ENCODE results near the gene OR1E2. TPM values are rescaled to one million over a fixed set of nuclear protein-coding genes. Genes with fewer than 3 reads are reported as not detected.
"Not testable (repeated sequence)": the region's sequence is repeated elsewhere in the genome, so short reads cannot be mapped to it uniquely, and the experiment has no call there.

Gene OR1E2
- total RNA-seq, 4 donors from 2014 or later, result not detected

DNA sequence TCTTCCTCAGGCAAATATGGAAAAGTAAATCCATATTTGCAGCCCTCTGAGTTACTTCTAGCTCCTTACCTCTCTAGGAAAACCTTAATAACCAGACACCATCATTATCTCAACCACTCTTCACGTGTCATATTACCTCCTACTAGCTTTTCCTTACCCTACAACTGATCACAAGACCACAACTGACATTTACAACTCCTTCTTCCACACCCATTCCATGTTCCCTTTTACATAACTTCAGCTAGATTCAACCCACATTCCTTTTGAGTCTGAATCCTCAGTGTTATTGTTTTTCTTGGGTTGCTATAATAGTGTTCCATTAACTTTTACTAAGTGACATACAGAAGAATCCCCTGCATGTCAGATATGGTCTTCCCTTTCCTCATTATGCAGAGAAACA is 4.7 kb upstream of the OR1E2 start:
- 64 to 71% methylated on average over 1 of the region's 1 CpG for WGBS, 2 donors (ENCODE audit: low coverage in 1 of 2)
- Histone ChIP-seq H3K9me3 (no peaks in the 10 kb centered on the region), H3K27me3 (peaks cover 8% of the 10 kb centered on the region), H3K36me3 (no peaks in the 10 kb centered on the region), H3K4me1 (no peaks in the 10 kb centered on the region), H3K4me3 (no peak overlapping the region), H3K27ac (no peak overlapping the region)
- no peak for DNase-seq
- in situ Hi-C loops (cut with MboI; ENCODE audit: low pct_ligation_motif_present in 1 of 4, low pct_unique_long_range_greater_than_20kb in 1 of 4, low sequenced_read_pairs in 3 of 4) (no loop called here), intact Hi-C loops (cut with DNase I; ENCODE audit: low total_unique reads) (no loop called here)
- TF ChIP-seq EP300 (IDR thresholded peaks at IDR 0.05; ENCODE audit: low read depth), result no peak
- no peak for TF ChIP-seq POLR2A (IDR thresholded peaks at IDR 0.05)
- no peak for TF ChIP-seq POLR2AphosphoS5 (IDR thresholded peaks at IDR 0.05)
- TF ChIP-seq, protein P1, sequence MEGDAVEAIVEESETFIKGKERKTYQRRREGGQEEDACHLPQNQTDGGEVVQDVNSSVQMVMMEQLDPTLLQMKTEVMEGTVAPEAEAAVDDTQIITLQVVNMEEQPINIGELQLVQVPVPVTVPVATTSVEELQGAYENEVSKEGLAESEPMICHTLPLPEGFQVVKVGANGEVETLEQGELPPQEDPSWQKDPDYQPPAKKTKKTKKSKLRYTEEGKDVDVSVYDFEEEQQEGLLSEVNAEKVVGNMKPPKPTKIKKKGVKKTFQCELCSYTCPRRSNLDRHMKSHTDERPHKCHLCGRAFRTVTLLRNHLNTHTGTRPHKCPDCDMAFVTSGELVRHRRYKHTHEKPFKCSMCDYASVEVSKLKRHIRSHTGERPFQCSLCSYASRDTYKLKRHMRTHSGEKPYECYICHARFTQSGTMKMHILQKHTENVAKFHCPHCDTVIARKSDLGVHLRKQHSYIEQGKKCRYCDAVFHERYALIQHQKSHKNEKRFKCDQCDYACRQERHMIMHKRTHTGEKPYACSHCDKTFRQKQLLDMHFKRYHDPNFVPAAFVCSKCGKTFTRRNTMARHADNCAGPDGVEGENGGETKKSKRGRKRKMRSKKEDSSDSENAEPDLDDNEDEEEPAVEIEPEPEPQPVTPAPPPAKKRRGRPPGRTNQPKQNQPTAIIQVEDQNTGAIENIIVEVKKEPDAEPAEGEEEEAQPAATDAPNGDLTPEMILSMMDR (IDR thresholded peaks at IDR 0.05), result no peak

DNA sequence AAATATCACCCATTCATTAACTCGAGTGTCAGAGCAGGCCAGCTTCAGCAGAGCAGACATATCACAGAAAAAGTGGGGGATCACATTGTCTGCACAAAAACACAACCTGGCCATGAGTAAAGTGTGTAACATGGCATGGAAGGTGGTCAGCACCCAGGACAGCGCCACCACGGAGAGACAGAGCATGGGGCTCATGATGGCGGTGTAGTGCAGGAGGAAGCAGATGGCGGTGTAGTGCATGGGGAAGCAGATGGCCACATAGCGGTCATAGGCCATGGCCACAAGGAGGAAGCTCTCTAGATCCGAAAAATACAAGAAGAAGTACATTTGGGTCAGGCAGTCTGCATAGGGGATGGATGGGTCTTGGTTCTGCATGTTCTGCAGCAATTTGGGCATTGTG is 426 bp downstream of the OR1E2 start:
- H3K36me3 ChIP-seq; H3K27ac ChIP-seq; H3K9me3 ChIP-seq; intact Hi-C loops (cut with DNase I; ENCODE audit: low total_unique reads); H3K4me1 ChIP-seq; H3K27me3 ChIP-seq; DNase-seq; H3K4me3 ChIP-seq; in situ Hi-C loops (cut with MboI; ENCODE audit: low pct_ligation_motif_present in 1 of 4, low pct_unique_long_range_greater_than_20kb in 1 of 4, low sequenced_read_pairs in 3 of 4): not testable (repeated sequence)
- WGBS, 2 donors (ENCODE audit: low coverage in 1 of 2), result 50% methylated on average over 7 of the region's 7 CpGs; no CpG with 5 or more reads in 1 of the 2 donors

DNA sequence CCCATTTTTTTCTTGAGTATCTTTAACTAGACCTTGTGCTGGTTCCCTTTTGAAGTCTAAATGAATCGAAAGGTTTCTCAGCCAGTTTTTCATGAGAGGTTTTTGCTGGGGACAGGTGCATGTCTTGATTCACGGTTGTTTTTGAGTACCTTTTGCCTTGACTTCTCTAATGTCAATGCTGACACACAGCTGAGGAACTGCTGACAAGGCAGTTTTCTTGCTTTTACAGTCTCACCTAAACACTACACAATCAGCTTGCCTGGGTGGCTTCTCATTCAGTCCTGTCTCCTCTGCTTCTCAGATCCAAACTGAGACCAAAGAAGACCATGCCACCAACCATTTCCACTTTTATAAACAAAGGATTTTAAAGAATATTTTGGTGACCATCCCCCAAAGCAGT is 15.4 kb downstream of the OR1E2 start:
- H3K27me3 ChIP-seq, result no peaks in the 10 kb centered on the region
- WGBS, 2 donors (ENCODE audit: low coverage in 1 of 2), result 46 to 66% methylated on average over 2 of the region's 2 CpGs
- no peaks in the 10 kb centered on the region for H3K4me1 ChIP-seq
- intact Hi-C loops (cut with DNase I; ENCODE audit: low total_unique reads), result no loop called here
- H3K4me3 ChIP-seq, result no peak overlapping the region
- in situ Hi-C loops (cut with MboI; ENCODE audit: low pct_ligation_motif_present in 1 of 4, low pct_unique_long_range_greater_than_20kb in 1 of 4, low sequenced_read_pairs in 3 of 4), result no loop called here
- no peaks in the 10 kb centered on the region for H3K36me3 ChIP-seq
- H3K9me3 ChIP-seq, result no peaks in the 10 kb centered on the region
- no peak overlapping the region for H3K27ac ChIP-seq
- no peak for DNase-seq
- TF ChIP-seq POLR2AphosphoS5 (IDR thresholded peaks at IDR 0.05) (no peak), POLR2A (IDR thresholded peaks at IDR 0.05) (no peak), EP300 (IDR thresholded peaks at IDR 0.05; ENCODE audit: low read depth) (no peak)
- TF ChIP-seq, protein P1 (IDR thresholded peaks at IDR 0.05), result no peak

DNA sequence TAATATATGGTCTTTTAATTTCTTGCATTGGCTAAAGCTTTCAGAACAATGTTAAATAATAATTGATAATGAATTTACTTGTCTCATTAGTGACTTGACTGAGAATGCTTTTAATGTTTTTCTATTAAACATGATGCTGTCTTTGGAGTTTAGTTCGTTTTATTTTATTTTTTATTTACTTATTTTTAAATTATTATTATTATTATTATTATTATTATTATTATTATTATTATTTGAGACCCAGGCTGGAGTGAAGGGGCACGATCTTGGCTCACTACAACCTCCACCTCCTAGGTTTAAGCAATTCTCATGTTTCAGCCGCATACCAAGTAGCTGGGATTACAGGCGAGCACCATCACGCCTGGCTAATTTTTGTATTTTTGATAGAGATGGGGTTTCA is 18.0 kb downstream of the OR1E2 start:
- intact Hi-C loops (cut with DNase I; ENCODE audit: low total_unique reads) (no loop called here), in situ Hi-C loops (cut with MboI; ENCODE audit: low pct_ligation_motif_present in 1 of 4, low pct_unique_long_range_greater_than_20kb in 1 of 4, low sequenced_read_pairs in 3 of 4) (no loop called here)
- Histone ChIP-seq H3K9me3 (no peaks in the 10 kb centered on the region), H3K36me3 (no peaks in the 10 kb centered on the region), H3K27ac (no peak overlapping the region), H3K4me1 (no peaks in the 10 kb centered on the region), H3K4me3 (no peak overlapping the region), H3K27me3 (no peaks in the 10 kb centered on the region)
- WGBS, 2 donors (ENCODE audit: low coverage in 1 of 2), result 76 to 78% methylated on average over 3 to 5 of the region's 5 CpGs
- TF ChIP-seq POLR2A (IDR thresholded peaks at IDR 0.05), result no peak
- no peak for DNase-seq

DNA sequence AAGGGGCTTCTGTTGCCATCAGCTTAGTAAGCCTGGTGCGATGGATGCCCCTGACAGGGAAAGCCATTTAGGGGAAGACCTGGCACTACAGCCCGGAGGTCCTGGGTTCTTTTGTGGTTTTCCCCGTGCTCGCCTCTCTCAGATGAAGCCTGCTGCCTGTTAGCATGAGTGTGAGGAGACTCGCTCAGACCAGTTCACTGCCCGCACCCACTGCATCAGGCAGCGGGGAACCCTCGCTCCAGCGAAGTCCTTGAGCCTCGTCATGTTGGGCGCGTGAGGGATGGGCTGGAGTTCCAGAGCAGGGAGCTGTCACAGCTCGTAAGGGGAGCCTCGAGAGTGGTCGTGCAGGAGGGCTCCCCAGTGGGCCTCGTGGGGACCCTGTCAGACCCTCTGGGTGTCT is 21.4 kb downstream of the OR1E2 start:
- WGBS, 2 donors (ENCODE audit: low coverage in 1 of 2), result no CpG with 5 or more reads among the region's 16 CpGs
- H3K27me3 ChIP-seq; in situ Hi-C loops (cut with MboI; ENCODE audit: low pct_ligation_motif_present in 1 of 4, low pct_unique_long_range_greater_than_20kb in 1 of 4, low sequenced_read_pairs in 3 of 4); H3K4me1 ChIP-seq; H3K4me3 ChIP-seq; H3K36me3 ChIP-seq; H3K27ac ChIP-seq; intact Hi-C loops (cut with DNase I; ENCODE audit: low total_unique reads); DNase-seq; H3K9me3 ChIP-seq: not testable (repeated sequence)

DNA sequence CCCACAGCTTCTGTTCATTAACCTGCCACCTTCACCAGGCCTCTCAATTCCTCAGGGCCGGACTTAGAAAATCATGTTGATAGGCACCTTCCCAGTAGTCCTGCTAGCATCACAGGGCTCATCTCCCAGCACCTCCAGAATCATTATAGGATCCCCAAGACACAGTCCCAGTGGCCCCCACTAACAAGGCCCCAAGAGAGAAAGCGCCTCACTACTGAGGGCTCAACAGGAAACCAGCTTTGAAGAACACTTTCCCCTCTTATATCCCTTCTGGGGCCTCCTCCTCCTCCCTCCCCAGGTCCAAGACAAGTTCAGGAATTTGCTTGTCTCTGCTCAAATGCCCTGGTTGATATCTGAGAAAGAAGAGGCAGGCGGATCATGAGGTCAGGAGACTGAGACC is 22.6 kb downstream of the OR1E2 start, which contains the start of gene OR3A3:
Gene OR3A3 (plus strand): TSS at position 301 of the 400 bp plus-strand sequence.
- H3K9me3 ChIP-seq, result peaks cover 0 to 7% of the 10 kb centered on the region in 2 donors
- DNase-seq, result no peak
- WGBS, 2 donors (ENCODE audit: low coverage in 1 of 2), result 76 to 82% methylated on average over 2 to 3 of the region's 3 CpGs
- no peaks in the 10 kb centered on the region for H3K27me3 ChIP-seq
- H3K4me3 ChIP-seq, result no peak within 1 kb of the TSS
- in situ Hi-C loops (cut with MboI; ENCODE audit: low pct_ligation_motif_present in 1 of 4, low pct_unique_long_range_greater_than_20kb in 1 of 4, low sequenced_read_pairs in 3 of 4) (no loop called here), intact Hi-C loops (cut with DNase I; ENCODE audit: low total_unique reads) (no loop called here)
- H3K27ac ChIP-seq, result no peak within 1 kb of the TSS
- no peak for TF ChIP-seq POLR2A (IDR thresholded peaks at IDR 0.05)
- H3K4me1 ChIP-seq, result no peaks in the 10 kb centered on the region
- H3K36me3 ChIP-seq, result no peaks in the 10 kb centered on the region

DNA sequence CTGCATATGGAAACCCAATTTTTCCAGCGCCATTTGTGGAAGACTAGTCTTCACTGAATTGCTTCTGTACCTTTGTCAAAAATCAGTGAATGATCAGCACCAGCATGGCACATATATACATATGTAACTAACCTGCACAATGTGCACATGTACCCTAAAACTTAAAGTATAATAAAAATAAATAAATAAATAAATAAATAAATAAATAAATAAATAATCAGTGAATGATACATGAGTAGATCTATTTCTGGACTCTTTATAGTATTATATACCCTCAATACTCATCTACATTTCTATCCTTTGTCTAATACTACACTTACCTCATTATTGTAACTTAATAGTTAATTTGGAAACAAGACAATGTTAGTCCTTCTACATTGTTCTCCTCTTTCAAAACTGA is 29.8 kb downstream of the OR1E2 start:
- 78% methylated on average over 1 of the region's 1 CpG; no CpG with 5 or more reads in 1 of the 2 donors for WGBS, 2 donors (ENCODE audit: low coverage in 1 of 2)
- intact Hi-C loops (cut with DNase I; ENCODE audit: low total_unique reads); H3K36me3 ChIP-seq; H3K27ac ChIP-seq; H3K27me3 ChIP-seq; H3K4me1 ChIP-seq; H3K9me3 ChIP-seq; DNase-seq; in situ Hi-C loops (cut with MboI; ENCODE audit: low pct_ligation_motif_present in 1 of 4, low pct_unique_long_range_greater_than_20kb in 1 of 4, low sequenced_read_pairs in 3 of 4); H3K4me3 ChIP-seq: not testable (repeated sequence)

All from transverse colon (tissue), 4 donors.